ENCODE data around the gene GAB2. TPM values are rescaled to one million over a fixed set of nuclear protein-coding genes. Genes with fewer than 3 reads are reported as not detected.

GAB2 gene
- total and polyA plus RNA-seq, 2 of the 13 experiments (the other 11 are each of a cell fraction or from before 2014, with no cell fraction given), result 4.1 to 8.6 TPM

DNA sequence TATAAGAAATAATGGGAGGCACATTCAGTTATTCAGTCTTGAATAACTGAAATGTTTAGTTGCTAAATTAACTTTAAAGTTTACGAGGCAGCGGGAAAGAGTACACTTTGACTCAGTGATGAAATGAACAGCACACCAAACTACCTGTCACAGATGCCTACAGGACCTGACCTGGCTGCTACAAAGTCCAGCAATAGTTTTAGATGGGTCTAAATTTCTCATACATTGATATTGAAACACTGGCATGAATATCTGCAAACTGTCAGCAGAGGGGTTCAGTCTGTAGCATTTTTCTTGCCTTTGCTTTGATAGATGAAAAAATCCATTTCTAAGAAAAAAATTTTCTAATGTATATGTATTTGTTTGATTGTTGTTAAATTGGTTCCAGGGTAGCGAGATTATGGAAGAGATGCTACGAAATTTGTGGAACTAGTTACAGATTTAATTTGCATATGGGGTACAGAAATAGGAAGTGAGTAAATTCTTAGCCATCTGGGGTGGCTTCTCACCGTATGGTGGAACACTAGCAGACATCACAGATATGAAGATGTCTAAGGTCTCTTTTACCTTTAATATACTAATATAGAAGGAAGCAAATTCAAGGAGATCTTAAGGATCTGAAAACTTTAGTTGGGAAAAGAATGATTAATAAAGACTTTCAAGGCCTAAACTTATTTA is 20.8 kb upstream of the GAB2 start:
- no peaks in the 10 kb centered on the region for H3K27me3 ChIP-seq (ENCODE audit: control insufficient read depth in 1 of 2, insufficient read depth in 2 of 2, low read length in 2 of 2)
- H4K20me1 ChIP-seq (ENCODE audit: insufficient read depth, low read length), result no peaks in the 10 kb centered on the region
- H3K9ac ChIP-seq (ENCODE audit: insufficient read depth, low read depth, low read length), result no peak overlapping the region
- CTCF ChIA-PET (ENCODE audit: low intra/inter-chr PET ratio, low total read pairs), result no interaction called here
- H3K36me3 ChIP-seq (replicated peaks in 1 of 2; ENCODE audit: control insufficient read depth in 1 of 2, insufficient read depth in 2 of 2, low read length in 2 of 2), result peaks cover 9 to 47% of the 10 kb centered on the region in 2 experiments; a peak in 4 of 5 replicates
- H3K4me1 ChIP-seq (ENCODE audit: insufficient read depth, low read length), result no peaks in the 10 kb centered on the region
- H3K27ac ChIP-seq (ENCODE audit: extremely low read length, insufficient read depth, low read length), result no peak overlapping the region
- no peak overlapping the region for H3K4me3 ChIP-seq (replicated peaks in 1 of 3; ENCODE audit: insufficient read depth in 1 of 3, low read depth in 2 of 3, low read length in 3 of 3)
- intact Hi-C loops (cut with micrococcal nuclease; ENCODE audit: unreplicated experiment), result no loop called here
- DNase-seq (ENCODE audit: low spot score), result no peak
- no peak overlapping the region for H3K4me2 ChIP-seq (ENCODE audit: low read depth, low read length)
- H2AFZ ChIP-seq (ENCODE audit: low read length), result no peak overlapping the region
- 77% methylated on average over 5 of the region's 5 CpGs for WGBS (ENCODE audit: low lambda C conversion rate)
- FAIRE-seq, result no peak
- H3K9me3 ChIP-seq (ENCODE audit: low read length), result no peaks in the 10 kb centered on the region
- POLR2A ChIA-PET, result no interaction called here
- in situ Hi-C loops (cut with HindIII; ENCODE audit: extremely low pct_ligation_motif_present, low pct_unique_long_range_greater_than_20kb), result no loop called here
- no peak for ATAC-seq
- no peak for TF ChIP-seq RBM39 (IDR thresholded peaks at IDR 0.05; ENCODE audit: low read depth, low read length, poor library complexity, severe bottlenecking)
- no peak for TF ChIP-seq NFRKB (IDR thresholded peaks at IDR 0.05)
- TF ChIP-seq SAP130 (CRISPR knock-in tag; IDR thresholded peaks at IDR 0.05; ENCODE audit: low read depth), result no peak
- no peaks in the 10 kb centered on the region for H3K79me2 ChIP-seq (ENCODE audit: insufficient read depth, low read length)
- BruUV-seq (replicated peaks), result no TSS peak

- ATAC-seq, result no peak
- POLR2A ChIA-PET, result no interaction called here
- H3K27me3 ChIP-seq (ENCODE audit: control insufficient read depth in 1 of 2, insufficient read depth in 2 of 2, low read length in 2 of 2), result no peaks in the 10 kb centered on the region
- no peak overlapping the region for H2AFZ ChIP-seq (ENCODE audit: low read length)
- no peaks in the 10 kb centered on the region for H4K20me1 ChIP-seq (ENCODE audit: insufficient read depth, low read length)
- no peaks in the 10 kb centered on the region for H3K9me3 ChIP-seq (ENCODE audit: low read length)
- peaks cover 4 to 17% of the 10 kb centered on the region in 2 experiments; a peak in 2 of 5 replicates for H3K36me3 ChIP-seq (replicated peaks in 1 of 2; ENCODE audit: control insufficient read depth in 1 of 2, insufficient read depth in 2 of 2, low read length in 2 of 2)
- no peak overlapping the region for H3K27ac ChIP-seq (ENCODE audit: extremely low read length, insufficient read depth, low read length)
- FAIRE-seq, result no peak
- H3K79me2 ChIP-seq (ENCODE audit: insufficient read depth, low read length), result no peaks in the 10 kb centered on the region
- no peaks in the 10 kb centered on the region for H3K4me1 ChIP-seq (ENCODE audit: insufficient read depth, low read length)
- in situ Hi-C loops (cut with HindIII; ENCODE audit: extremely low pct_ligation_motif_present, low pct_unique_long_range_greater_than_20kb) (no loop called here), intact Hi-C loops (cut with micrococcal nuclease; ENCODE audit: unreplicated experiment) (loop anchor here (1.0 kb wide), 1 partner anchor 205 kb away; no protein-coding TSS in a partner anchor)
- no TSS peak for BruUV-seq (replicated peaks)
- no peak overlapping the region for H3K4me3 ChIP-seq (replicated peaks in 1 of 3; ENCODE audit: insufficient read depth in 1 of 3, low read depth in 2 of 3, low read length in 3 of 3)
- CTCF ChIA-PET (ENCODE audit: low intra/inter-chr PET ratio, low total read pairs), result interaction anchor here (1.3 kb wide), 1 partner anchor 205 kb away, joined by 7 read pairs; no protein-coding TSS in a partner anchor
- no peak for TF ChIP-seq NFE2 (CRISPR knock-in tag; IDR thresholded peaks at IDR 0.05)
- TF ChIP-seq ZNF883 (CRISPR knock-in tag; IDR thresholded peaks at IDR 0.05; ENCODE audit: not compliant biosample characterization), result no peak
- TF ChIP-seq ZNF264 (CRISPR knock-in tag; IDR thresholded peaks at IDR 0.05), result no peak
- no peak for TF ChIP-seq PAWR (CRISPR knock-in tag; IDR thresholded peaks at IDR 0.05; ENCODE audit: borderline replicate concordance)
- TF ChIP-seq ARID2 (CRISPR knock-in tag; IDR thresholded peaks at IDR 0.05; ENCODE audit: borderline replicate concordance), result no peak
- TF ChIP-seq ZNF552 (CRISPR knock-in tag; IDR thresholded peaks at IDR 0.05; ENCODE audit: borderline replicate concordance), result no peak
- no peak for TF ChIP-seq CHD4 (IDR thresholded peaks at IDR 0.05; ENCODE audit: borderline replicate concordance, low read length)
- TF ChIP-seq, protein P1, sequence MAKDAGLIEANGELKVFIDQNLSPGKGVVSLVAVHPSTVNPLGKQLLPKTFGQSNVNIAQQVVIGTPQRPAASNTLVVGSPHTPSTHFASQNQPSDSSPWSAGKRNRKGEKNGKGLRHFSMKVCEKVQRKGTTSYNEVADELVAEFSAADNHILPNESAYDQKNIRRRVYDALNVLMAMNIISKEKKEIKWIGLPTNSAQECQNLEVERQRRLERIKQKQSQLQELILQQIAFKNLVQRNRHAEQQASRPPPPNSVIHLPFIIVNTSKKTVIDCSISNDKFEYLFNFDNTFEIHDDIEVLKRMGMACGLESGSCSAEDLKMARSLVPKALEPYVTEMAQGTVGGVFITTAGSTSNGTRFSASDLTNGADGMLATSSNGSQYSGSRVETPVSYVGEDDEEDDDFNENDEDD (CRISPR knock-in tag; IDR thresholded peaks at IDR 0.05; ENCODE audit: borderline replicate concordance), result no peak
- TF ChIP-seq DDIT3 (CRISPR knock-in tag; IDR thresholded peaks at IDR 0.05), result no peak
- 89% methylated on average over 1 of the region's 1 CpG for WGBS (ENCODE audit: low lambda C conversion rate)
- no peak overlapping the region for H3K4me2 ChIP-seq (ENCODE audit: low read depth, low read length)
- H3K9ac ChIP-seq (ENCODE audit: insufficient read depth, low read depth, low read length), result no peak overlapping the region
- no peak for DNase-seq (ENCODE audit: low spot score)
Observed at GRCh38 chr11:78432956-78433355, 15.3 kb upstream of the GAB2 start.
